ENCODE data around the gene SPOP. TPM values are rescaled to one million over a fixed set of nuclear protein-coding genes. Genes with fewer than 3 reads are reported as not detected.

SPOP gene
- total RNA-seq, 2 donors from 2014 or later: 60.5 to 69.5 TPM

GRCh38 chr17:49699966-49700575 lies 22.2 kb upstream of the SPOP start:
- intact Hi-C loops (cut with DNase I): loop anchor here in 1 of 2 donors (5.0 kb wide), 1 partner anchor 297 kb away; the partner anchor contains the start of gene DLX3
- ATAC-seq: peak; percentile 37 to 81

GRCh38 chr17:49698005-49698404 lies 20.1 kb upstream of the SPOP start:
- ATAC-seq (no peak), DNase-seq (no peak)
- intact Hi-C loops (cut with DNase I): no loop called here

More at GRCh38 chr17:49699966-49700575, 22.2 kb upstream of the SPOP start:
- no peak for DNase-seq

GRCh38 chr17:49696233-49696761 lies 18.4 kb upstream of the SPOP start:
- intact Hi-C loops (cut with DNase I): no loop called here
- DNase-seq (no peak), ATAC-seq (no peak)

GRCh38 chr17:49695698-49696232 lies 17.9 kb upstream of the SPOP start:
- DNase-seq (no peak), ATAC-seq (no peak)
- intact Hi-C loops (cut with DNase I): loop anchor here (2.0 kb wide), 1 partner anchor 125 kb away; no protein-coding TSS in a partner anchor

GRCh38 chr17:49694847-49695697 lies 17.2 kb upstream of the SPOP start:
- ATAC-seq (no peak), DNase-seq (no peak)
- intact Hi-C loops (cut with DNase I): loop anchor here (2.0 kb wide), 1 partner anchor 124 kb away; no protein-coding TSS in a partner anchor

GRCh38 chr17:49692751-49693150 lies 14.9 kb upstream of the SPOP start:
- intact Hi-C loops (cut with DNase I): no loop called here
- ATAC-seq: no peak
- no peak for DNase-seq

- intact Hi-C loops (cut with DNase I): no loop called here
- DNase-seq: no peak
- ATAC-seq: peak; percentile 33 to 36
Measured at GRCh38 chr17:49691677-49692191, 13.8 kb upstream of the SPOP start.

GRCh38 chr17:49691086-49691676 lies 13.3 kb upstream of the SPOP start:
- intact Hi-C loops (cut with DNase I): no loop called here
- DNase-seq: peak; percentile 75
- ATAC-seq: peak; percentile 85 to 89

- intact Hi-C loops (cut with DNase I): no loop called here
Measured at GRCh38 chr17:49690256-49690655, 12.4 kb upstream of the SPOP start.

GRCh38 chr17:49688848-49689247 lies 11.0 kb upstream of the SPOP start:
- intact Hi-C loops (cut with DNase I): no loop called here
- no peak for ATAC-seq
- DNase-seq: no peak

More at GRCh38 chr17:49690256-49690655, 12.4 kb upstream of the SPOP start:
- ATAC-seq (no peak), DNase-seq (no peak)

- intact Hi-C loops (cut with DNase I): no loop called here
- ATAC-seq (peak; percentile 19 to 20), DNase-seq (no peak)
Measured at GRCh38 chr17:49687878-49688491, 10.1 kb upstream of the SPOP start.

GRCh38 chr17:49681106-49681979 lies 3.4 kb upstream of the SPOP start:
- intact Hi-C loops (cut with DNase I): no loop called here
- ATAC-seq (no peak), DNase-seq (no peak)

- intact Hi-C loops (cut with DNase I): no loop called here
- ATAC-seq (no peak), DNase-seq (no peak)
Measured at GRCh38 chr17:49680314-49680713, 2.4 kb upstream of the SPOP start.

- ATAC-seq: peak; percentile 85 to 87
- DNase-seq: peak; percentile 99
- intact Hi-C loops (cut with DNase I): loop anchor here in 1 of 2 donors (5.0 kb wide), 1 partner anchor 100 kb away; the partner anchor contains the start of gene NXPH3
Measured at GRCh38 chr17:49677134-49677932, 564 bp downstream of the SPOP start.

GRCh38 chr17:49676276-49676868 lies 1.5 kb downstream of the SPOP start:
- no peak for DNase-seq
- intact Hi-C loops (cut with DNase I): loop anchor here in 1 of 2 donors (5.0 kb wide), 1 partner anchor 99 kb away; the partner anchor contains the start of gene NXPH3
- no peak for ATAC-seq

GRCh38 chr17:49674507-49674906 lies 3.4 kb downstream of the SPOP start:
- ATAC-seq (no peak), DNase-seq (no peak)
- intact Hi-C loops (cut with DNase I): no loop called here
